CD4-positive, alpha-beta T cell treated with Interferon alpha-2 for 1 hour (primary cell): ENCODE results near the gene PPT2.

Source experiments
- DNase-seq, 2 donors: peaks; one replicate each; pipeline ENCODE4 v3.0.0-alpha.2; 2020 to 2022

The PPT2 gene

DNA sequence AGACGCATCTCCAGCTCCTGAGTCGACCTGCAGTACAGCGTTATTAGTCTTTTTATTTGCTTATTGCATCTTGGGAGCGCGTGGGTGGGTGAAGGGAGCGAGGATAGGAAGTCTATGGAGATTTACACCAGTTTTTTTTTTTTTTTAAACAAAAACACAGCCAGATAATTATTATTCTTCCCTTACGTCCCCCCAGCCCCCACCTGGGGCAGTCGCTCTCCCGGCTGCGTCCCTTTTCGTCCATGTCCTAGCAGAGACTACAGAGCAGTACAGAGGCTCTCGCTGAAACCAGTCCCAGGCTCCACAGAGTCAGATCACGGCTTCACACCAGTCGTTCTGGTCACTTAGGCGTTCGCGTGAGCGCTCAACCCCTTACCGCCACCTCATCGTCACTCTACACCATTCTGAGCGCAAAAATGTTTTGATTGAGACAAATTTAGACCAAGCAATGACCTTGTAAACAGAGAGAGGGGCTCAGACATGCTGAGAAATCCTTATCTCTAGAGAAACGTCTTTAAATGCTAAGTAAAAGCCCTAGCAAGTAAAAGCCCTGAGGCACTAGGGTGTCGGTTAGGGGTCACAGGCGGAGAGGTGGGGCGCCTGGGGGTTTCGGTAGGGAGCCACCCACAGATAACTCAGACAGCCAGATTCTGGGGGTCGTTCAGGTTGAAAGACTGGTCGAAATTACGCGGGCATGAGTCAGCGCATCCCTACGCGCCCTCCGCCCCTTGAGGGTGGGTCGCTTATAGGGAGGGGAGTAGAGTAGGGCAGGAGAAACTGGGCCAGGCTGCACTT, 975 bp upstream of the PPT2 start:
- DNase-seq: no peak

DNA sequence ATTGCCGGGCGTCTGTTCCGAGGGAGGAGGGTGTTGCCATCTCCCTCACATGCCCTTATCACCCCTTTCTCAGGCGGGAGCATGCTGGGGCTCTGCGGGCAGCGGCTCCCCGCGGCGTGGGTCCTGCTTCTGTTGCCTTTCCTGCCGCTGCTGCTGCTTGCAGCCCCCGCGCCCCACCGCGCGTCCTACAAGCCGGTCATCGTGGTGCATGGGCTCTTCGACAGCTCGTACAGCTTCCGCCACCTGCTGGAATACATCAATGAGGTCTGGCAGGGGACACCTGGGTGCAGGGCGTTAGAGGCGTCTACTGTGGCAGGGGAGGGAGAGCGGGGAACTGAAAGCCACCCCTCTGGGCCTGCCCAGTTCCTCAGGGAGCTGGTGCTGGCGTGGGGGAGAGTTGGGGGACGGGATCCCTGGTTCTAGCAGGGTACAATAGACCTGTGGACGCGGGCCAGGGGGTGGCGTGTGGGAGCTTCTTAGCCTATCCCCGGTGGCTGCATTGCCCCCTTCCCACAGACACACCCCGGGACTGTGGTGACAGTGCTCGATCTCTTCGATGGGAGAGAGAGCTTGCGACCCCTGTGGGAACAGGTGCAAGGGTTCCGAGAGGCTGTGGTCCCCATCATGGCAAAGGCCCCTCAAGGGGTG, 697 bp downstream of the PPT2 start:
- peak; percentile 72 to 78 for DNase-seq

DNA sequence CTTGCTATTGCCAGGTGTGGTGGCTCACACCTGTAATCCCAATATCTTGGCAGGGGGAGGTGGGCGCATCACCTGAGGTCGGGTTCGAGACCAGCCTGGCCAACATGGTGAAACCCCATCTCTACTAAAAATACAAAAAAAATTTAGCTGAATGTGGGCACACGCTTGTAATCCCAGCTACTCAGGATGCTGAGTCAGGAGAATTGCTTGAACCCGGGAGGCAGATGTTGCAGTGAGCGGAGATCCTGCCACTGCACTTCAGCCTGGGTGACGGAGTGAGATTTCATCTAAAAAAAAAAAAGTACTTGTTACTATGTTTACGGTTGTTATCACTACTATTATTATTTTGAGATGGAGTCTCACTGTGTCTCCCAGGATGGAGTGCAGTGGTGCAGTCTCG, 3.0 kb downstream of the PPT2 start:
- no peak for DNase-seq

DNA sequence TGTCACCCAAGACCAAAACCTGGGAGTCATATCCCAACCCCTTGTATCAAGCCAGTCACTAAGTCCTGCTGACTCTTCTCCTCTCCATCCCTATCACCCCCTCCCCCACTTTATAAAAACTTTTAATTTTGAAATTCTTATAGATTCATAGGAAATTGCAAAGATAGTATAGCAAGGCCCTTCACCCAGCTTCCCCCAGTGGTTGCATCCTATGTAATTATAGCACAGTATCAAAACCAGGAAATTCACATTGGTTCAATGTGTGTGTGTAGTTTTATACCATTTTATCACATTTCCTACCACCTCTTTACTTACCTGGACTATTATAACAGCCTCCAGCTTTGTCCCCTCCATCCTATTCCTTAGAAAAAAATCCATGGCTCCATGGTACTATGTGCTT, 4.1 kb downstream of the PPT2 start:
- DNase-seq: no peak

DNA sequence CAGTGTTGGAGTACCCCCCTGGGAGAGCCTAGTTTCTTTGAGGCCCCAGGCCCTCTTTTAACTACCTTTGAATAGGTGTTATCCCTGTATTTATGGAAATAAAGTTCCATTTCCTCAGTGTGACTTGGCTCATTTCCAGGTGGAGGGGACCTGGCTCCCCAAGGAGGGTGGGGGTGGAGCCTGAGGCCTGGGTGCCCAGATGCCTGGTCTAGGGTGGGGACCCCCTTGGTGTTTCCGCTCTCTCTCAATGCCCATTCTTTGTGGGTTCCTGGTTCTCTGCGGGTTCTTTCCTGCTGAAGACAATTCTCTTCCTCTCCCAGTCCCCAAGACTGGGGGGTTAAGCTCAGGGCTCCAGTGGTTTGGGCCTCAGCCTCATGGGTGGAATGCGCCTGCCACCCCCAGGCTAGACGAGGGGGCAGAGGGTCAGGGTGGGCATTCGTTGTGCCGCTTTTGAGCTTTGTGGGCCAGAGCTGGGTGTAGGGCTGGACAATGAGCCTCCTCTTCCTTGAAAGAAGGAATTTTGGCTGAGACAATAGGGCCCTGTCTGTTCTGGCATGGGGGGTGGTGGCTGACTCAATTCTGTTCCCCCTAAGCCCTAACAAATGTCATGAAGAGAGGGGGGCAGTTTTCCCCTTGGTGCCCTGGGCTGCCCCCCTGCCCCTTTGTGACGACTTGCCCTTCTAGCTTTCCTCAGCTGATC, 9.8 kb downstream of the PPT2 start:
- DNase-seq: no peak

DNA sequence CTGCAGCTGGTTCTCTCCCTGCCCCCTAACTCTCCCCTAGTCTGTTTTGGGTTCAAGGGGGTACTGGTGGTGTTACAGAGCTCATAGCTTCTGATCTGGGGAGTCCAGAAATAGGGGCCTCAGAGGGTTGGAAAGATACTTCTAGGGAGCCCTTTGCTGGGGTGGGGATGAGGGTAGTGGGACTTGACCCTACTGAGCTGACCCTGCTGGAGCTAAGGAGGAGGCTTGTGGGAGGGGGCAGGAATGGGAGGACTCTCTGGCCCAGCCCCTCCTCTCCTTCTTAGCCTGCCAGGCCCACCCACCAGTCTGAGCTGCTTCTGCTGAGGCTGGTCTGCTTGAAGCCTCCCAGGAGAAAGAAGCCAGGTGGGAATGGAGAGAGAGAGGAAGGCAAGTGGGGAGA, 10.4 kb downstream of the PPT2 start, which contains the start of gene EGFL8:
Gene EGFL8, plus strand, starts transcription at position 301 of the 400 bp plus-strand sequence. CDS start 1,571 bp downstream, outside the sequence.
- DNase-seq: no peak

DNA sequence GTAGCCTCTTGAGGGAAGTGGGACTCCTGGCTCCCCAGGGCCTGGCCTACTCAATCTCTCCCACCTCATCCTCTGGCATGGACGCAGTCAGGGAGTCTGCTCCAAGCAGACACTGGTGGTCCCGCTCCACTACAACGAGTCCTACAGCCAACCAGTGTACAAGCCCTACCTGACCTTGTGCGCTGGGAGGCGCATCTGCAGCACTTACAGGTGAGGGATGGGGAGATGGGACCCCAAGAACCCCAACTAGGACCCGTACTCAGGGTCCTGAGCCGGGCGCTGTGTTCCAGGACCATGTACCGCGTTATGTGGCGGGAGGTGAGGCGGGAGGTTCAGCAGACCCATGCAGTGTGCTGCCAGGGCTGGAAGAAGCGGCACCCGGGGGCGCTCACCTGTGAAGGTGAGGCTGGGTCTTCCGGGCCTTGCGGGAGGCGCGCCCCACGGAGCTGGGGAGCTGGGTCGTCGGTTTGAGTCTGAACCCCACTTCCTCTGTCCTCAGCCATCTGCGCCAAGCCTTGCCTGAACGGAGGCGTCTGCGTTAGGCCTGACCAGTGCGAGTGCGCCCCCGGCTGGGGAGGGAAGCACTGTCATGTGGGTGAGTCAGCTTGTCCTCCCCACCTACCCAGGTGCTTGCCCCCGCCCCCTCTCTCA, 12.6 kb downstream of the PPT2 start:
- DNase-seq: no peak

DNA sequence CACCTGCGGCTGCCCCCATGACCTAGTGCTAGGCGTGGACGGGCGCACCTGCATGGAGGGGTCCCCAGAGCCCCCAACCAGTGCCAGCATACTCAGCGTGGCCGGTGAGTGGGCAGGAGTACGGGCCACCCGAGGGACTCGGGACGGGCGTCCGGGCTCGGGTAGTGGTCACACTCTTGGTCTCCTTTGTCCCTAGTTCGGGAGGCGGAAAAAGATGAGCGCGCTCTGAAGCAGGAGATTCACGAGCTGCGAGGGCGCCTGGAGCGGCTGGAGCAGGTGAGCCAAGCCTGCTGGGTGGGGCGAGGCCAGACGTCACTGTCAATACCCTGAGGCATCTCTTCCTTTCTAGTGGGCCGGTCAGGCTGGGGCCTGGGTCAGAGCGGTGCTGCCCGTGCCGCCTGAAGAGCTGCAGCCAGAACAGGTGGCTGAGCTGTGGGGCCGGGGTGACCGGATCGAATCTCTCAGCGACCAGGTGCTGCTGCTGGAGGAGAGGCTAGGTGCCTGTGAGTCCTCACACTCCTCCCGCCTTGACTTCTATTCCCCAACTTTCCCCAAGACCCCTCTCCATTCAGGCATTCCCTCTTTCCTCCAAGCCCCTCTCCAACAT, 13.3 kb downstream of the PPT2 start:
- DNase-seq: no peak

DNA sequence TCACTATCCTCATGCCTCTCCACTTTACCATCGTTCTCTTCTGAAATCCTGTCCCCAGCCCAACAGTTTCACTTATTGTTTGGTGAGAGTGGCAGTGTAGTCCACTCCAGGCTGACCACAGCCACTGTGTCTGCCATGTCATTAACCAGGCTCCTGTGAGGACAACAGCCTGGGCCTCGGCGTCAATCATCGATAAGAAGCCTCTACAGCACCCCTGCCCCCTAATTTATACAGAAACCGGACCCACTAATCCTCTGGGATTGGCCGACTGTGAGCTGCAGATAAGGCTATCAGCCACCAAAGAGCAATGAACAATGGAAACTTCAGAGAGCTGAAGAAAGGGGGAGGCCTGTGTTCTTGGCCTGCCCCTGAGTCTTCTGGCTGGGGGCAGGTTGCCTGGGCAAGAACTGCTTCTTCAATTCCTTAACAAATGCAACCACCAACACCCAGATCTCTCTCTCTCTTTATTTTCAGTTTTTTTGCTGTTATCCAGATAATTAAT, 13.9 kb downstream of the PPT2 start:
- DNase-seq: no peak

DNA sequence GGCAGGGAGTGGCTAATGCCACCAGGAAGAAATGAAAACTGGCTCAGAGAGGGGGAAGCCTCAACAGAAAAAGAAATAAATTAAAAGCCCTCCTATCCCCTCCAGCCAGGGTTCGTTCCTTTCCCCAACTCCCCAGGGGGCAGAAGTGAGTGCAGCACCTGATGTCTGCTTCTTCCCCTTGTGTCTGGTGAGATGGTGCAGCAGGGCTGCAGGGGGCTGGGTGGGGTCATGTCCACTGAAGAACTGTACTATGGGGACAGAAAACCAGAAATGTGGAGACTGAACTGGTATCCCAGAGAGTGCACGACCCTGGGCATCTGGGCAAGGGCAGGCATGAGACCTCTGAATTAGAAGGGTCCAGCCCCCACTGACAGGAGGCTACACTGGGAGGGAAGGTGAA, 14.4 kb downstream of the PPT2 start:
- DNase-seq: no peak

DNA sequence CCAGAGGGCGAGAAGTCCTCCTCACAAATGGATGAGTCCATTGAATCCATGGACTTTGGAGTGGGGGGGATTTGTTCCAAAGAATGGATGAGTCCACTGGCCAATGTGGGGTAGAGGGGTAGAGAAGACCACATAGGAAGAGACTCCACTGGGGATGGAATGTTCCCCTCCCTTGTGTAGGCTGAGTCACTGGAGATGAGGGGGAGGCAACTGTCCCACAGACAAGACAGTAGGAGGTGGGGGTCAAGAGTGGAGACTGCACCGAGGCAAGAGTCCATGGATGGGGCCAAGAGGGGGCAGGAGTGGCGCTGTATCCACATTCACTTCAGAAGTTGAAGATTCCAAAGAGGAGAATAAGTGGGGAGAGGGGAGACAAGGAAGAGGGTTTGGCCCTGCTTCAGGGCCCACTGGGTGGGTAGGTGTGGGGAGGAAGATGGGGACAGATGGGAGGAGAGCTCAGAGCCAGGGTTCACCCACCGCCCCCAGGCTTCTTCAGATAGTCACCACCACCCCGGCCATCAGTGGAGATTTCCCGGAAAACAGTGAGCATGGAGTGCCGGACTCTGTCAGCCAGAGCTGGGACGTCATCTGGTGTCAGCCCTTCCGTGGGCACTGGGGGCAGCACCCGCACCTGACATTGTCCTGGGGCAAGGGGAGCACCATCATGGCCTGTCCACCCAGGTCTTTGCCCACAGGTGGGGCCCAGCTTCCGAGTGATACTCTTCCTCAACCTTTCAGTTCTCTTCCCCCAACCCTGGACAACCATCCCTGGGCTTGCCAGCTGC, 15.1 kb downstream of the PPT2 start:
- DNase-seq: no peak

DNA sequence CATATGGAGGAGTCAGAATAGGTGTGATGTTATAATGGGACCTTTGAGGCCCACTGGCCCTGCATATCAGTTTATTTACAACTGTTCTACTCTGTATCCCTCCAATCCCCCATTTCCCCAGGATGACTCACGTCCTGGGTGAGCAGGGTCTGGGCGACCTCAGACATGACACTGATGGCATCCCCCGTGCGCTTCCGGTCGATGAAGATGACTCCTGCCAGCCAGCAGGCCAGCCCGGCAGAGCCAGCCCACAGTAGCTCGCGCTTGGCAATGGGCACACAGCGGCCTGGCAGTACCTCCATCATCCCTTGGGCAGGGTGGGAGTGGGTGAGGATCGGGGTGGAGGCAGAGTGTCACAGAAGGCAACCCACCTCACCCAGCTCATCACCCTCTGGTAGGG, 16.4 kb downstream of the PPT2 start:
- no peak for DNase-seq

DNA sequence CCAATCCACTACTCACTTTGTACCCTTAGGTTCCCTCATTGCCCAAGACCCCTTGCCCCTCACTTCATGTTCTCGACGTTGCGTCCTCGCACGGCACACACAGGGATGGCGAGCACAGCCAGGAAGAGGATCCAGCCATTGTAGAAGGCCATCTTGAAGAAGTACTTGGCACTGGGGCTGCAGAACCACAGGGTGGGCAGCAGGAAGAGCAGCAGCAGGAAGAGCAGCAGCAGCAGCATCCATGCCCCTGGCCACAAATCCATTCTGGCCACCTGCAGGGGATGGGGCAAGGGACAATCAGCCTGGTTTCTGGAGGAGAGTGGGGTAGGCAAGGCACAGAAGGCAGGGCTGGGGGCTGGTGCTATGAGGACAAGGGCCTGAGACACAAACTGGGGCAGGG, 17.3 kb downstream of the PPT2 start:
- no peak for DNase-seq

DNA sequence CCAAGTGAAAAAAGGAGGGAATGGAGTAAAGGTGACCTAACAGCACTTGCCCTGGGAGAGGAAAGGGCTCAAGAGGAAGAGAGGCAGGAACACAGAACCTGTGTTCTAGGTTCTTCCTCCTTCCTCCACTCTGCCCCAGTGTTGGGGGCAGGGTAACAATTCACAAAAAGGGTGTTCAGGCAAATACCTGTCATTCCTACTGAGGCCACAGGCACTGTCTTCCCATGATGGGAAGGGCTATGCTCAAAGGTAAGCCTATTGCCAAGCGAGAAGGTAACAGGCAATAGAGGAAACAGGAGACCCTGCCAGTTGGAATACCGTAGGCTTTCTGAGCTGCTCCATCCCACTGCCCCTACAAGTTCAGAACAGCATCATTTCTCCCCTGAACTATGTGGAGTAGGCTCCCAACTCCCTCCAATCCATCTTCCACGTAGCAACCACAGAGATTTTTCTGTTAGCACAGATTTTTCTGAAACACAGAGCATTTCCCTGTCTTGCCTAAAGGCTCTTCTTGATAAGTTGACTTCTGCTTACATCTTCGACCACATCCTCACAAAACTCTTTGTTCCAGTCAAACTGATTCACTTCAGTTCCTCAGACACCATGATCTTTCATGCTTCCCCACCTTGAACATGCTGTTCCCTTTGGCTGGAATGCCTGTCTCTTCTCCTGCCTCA, 19.2 kb downstream of the PPT2 start:
- DNase-seq: no peak

DNA sequence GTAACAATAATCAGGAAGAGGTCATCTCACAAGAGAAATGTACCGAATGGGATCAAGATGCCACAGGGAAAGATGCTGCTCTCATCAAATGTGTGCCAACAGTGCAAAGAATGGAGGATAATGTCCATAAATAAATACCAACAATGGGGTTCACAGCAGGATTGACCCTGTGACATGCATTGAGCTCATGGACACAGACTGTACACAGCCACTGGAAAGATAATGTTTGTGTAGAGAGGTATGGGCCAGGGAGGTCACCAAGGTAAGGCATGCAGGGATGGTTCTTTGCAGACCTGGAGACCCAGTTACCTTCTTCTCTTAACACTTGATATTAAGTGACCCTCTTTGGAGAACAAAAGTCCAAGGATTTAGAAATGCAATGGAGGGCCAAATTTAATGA, 20.5 kb downstream of the PPT2 start:
- DNase-seq: no peak

DNA sequence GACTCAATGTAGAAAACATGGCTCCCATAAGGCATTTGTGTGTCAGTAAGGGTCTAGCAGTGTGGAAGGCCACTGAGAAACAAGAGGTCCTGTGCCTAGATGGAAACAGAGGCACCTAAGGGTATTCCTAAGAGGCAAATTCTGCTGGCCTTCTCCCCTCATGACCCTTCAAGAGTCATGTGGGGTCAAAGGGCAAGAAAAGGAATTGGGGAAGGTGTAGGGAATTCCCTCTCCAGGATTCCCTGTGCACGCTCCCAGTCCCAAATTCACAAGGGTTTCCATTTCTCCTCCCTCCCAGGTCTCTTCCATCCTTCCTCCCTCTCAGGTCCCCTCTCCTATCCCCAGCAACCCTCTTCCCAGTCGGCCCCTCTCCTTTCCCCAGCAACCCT, 21.4 kb downstream of the PPT2 start:
- no peak for DNase-seq

DNA sequence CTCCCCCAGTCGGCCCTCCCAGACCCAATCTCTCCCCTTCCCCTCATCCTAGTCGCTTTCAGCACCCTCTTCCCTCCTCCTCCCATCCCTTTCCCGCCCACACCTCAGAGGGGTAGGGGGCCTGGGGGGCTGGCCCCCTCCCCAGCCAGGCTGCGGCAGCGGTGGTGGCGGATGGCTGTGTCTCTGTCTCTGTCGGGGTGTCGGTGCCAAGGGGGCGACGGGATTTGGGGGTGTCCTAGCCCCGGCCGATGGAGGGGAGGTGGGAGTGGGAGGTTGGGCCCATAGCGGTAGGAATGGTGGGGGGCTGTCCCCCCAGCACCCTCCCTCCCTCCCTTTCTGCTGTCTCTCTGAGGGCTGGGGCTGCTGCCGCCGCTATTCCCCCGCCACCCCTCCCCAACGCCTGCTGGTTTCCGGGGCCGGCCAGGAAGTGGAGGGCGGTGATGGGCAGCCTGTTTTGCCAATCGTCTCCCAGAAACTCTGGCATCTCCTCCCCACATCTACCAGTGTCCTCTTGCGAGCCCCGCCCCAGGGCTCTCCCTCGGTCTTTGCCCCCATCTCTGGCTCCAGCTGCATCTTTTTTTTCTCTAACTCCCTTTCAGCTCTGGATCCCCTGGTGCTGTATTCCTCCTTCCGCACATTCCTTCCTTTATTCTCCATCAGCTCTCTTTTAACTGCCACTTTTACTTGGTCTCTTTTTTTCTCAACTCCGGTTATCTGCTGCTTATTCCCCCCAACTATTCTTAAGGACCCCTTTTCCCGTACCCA, 22.0 kb downstream of the PPT2 start, which contains the start of gene AGPAT1:
Gene AGPAT1, minus strand, starts transcription at position 374 of the 765 bp plus-strand sequence. CDS start 4,588 bp downstream, outside the sequence.
- peak; percentile 95 to 97 for DNase-seq

DNA sequence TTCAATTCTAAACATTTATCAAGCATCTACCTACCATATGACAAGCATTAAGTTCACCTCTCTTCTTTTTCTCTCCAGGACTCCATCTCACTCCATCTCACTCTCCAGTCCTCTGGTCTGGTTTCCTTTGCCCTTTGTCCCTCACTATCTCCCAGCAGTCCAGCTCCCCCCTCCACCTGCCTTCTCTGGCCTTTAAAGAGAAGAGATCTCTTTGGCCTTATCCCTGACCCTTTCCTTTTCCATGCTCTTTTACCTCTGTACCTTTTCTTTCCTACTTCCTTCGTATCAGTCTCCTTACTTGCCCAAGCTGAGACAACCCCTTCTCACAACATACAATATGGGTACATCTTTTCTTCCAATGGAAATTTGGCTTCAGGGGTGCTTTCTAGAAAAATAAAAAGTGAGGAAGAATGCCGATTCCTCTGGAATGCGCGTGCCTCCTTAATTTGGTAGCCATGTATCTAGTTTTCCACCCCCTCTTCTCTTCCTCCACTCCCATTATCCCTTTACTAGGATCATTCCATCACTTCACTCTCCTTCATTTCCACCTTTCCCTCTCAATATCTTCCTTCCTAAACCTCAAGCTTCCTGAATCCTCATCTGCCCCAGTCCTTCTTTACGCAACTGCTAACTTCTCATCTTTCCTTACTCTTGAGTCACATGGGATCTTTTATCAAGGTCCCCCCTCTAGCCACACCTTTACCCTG, 22.7 kb downstream of the PPT2 start:
- DNase-seq: no peak

DNA sequence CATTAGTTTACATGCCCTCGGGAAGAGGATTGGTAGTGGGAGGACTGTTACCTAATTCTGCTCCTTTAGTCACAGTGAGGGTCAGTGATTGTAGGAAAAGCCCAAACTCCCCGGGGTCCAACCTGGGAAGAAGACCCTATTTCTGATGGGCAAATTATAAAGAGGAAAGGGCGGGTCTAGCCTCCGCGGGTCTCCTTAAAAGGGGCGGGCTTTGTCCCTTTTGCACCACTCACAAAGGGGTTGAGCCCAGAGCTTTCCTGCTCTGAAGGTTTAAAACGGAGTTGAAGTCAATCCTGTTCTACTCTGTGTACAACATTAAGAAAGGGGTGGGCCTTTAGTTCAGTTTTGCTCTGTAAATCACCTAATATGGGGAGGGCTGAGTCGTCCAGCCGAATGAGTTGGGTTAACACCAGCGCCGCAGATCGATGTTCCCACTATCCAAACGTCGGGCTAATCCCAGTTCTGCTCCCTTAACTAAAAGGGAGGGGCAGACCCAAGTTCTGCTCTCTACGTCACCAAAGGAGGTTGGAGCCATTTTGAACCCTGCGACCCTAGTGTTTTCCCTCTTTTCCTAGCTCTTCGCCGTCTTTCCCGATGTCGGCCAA, 23.3 kb downstream of the PPT2 start:
- peak in 1 of 2 donors; percentile 70 for DNase-seq
